Endothelial cell (in vitro differentiated cells): ENCODE results near the gene CST9. TPM values are rescaled to one million over a fixed set of nuclear protein-coding genes. Genes with fewer than 3 reads are reported as not detected.

Experiments used
- DNase-seq: peaks from one replicate; pipeline ENCODE4 v3.0.0; 2021; ENCODE audit warnings: low spot score
- H3K27ac Mint-ChIP-seq: one replicate; pipeline ENCODE4 v1.8.0; 2021; ENCODE audit warnings: mixed read lengths, inconsistent platforms; ENCODE audit not compliant: unreplicated experiment
- H3K27me3 Mint-ChIP-seq: one replicate; pipeline ENCODE4 v1.8.0; 2021; ENCODE audit warnings: mild to moderate bottlenecking, moderate library complexity, mixed read lengths, inconsistent platforms; ENCODE audit not compliant: unreplicated experiment
- H3K36me3 Mint-ChIP-seq: one replicate; pipeline ENCODE4 v1.8.0; 2021; ENCODE audit warnings: mild to moderate bottlenecking, low read depth, mixed read lengths, inconsistent platforms; ENCODE audit not compliant: unreplicated experiment
- H3K4me1 Mint-ChIP-seq: one replicate; pipeline ENCODE4 v1.8.0; 2021; ENCODE audit warnings: mild to moderate bottlenecking, mixed read lengths, inconsistent platforms; ENCODE audit not compliant: unreplicated experiment
- H3K4me3 Mint-ChIP-seq: one replicate; pipeline ENCODE4 v1.8.0; 2021; ENCODE audit warnings: mild to moderate bottlenecking, mixed read lengths, inconsistent platforms; ENCODE audit not compliant: unreplicated experiment
- H3K9me3 Mint-ChIP-seq: one replicate; pipeline ENCODE4 v1.8.0; 2021; ENCODE audit warnings: mixed read lengths, inconsistent platforms; ENCODE audit not compliant: unreplicated experiment
- CTCF ChIP-seq: fragments of 200-600 bp; sonication (generic); IDR thresholded peaks from one replicate; pipeline ENCODE4 v1.5.0; 2021; ENCODE audit warnings: antibody characterized with exemption; ENCODE audit not compliant: unreplicated experiment
- total RNA-seq: library from RNA; stranded (reverse); fragmentation: NEBNext Ultra II Directional; extraction: Animal tissue kit (Norgen Biotek cat#: 25700); gene quantifications from one replicate; pipeline ENCODE4 v1.2.1, GENCODE V29; 2021; ENCODE audit not compliant: unreplicated experiment

CST9 gene
- total RNA-seq, 1 donor from 2014 or later = not detected

- H3K27me3 Mint-ChIP-seq = no peaks in the 10 kb centered on the region
- no peak for TF ChIP-seq CTCF
- DNase-seq = no peak
- H3K27ac Mint-ChIP-seq = no peak overlapping the region
- H3K9me3 Mint-ChIP-seq = no peaks in the 10 kb centered on the region
- H3K36me3 Mint-ChIP-seq = peaks cover 6% of the 10 kb centered on the region
- peaks cover 5% of the 10 kb centered on the region for H3K4me1 Mint-ChIP-seq
- no peak overlapping the region for H3K4me3 Mint-ChIP-seq
Measured at GRCh38 chr20:23630392-23630849, 24.7 kb upstream of the CST9 start.

GRCh38 chr20:23629542-23630391 lies 24.1 kb upstream of the CST9 start:
- Mint-ChIP-seq H3K4me3 (no peak overlapping the region), H3K9me3 (no peaks in the 10 kb centered on the region), H3K27me3 (no peaks in the 10 kb centered on the region), H3K36me3 (peaks cover 3% of the 10 kb centered on the region), H3K27ac (no peak overlapping the region), H3K4me1 (peaks cover 1% of the 10 kb centered on the region)
- TF ChIP-seq CTCF = no peak
- DNase-seq = no peak

GRCh38 chr20:23629017-23629541 lies 23.4 kb upstream of the CST9 start:
- H3K9me3 Mint-ChIP-seq = no peaks in the 10 kb centered on the region
- no peak for DNase-seq
- no peaks in the 10 kb centered on the region for H3K4me1 Mint-ChIP-seq
- no peak overlapping the region for H3K27ac Mint-ChIP-seq
- no peaks in the 10 kb centered on the region for H3K36me3 Mint-ChIP-seq
- H3K27me3 Mint-ChIP-seq = no peaks in the 10 kb centered on the region
- TF ChIP-seq CTCF = no peak
- no peak overlapping the region for H3K4me3 Mint-ChIP-seq

- H3K4me3 Mint-ChIP-seq = no peak overlapping the region
- H3K27me3 Mint-ChIP-seq = no peaks in the 10 kb centered on the region
- no peak overlapping the region for H3K27ac Mint-ChIP-seq
- H3K9me3 Mint-ChIP-seq = no peaks in the 10 kb centered on the region
- H3K4me1 Mint-ChIP-seq = no peaks in the 10 kb centered on the region
- H3K36me3 Mint-ChIP-seq = no peaks in the 10 kb centered on the region
- TF ChIP-seq CTCF = no peak
- no peak for DNase-seq
Measured at GRCh38 chr20:23628402-23629016, 22.8 kb upstream of the CST9 start.

- Mint-ChIP-seq H3K27me3 (no peaks in the 10 kb centered on the region), H3K4me1 (no peaks in the 10 kb centered on the region), H3K4me3 (no peak overlapping the region), H3K9me3 (no peaks in the 10 kb centered on the region), H3K27ac (no peak overlapping the region), H3K36me3 (no peaks in the 10 kb centered on the region)
- no peak for TF ChIP-seq CTCF
- no peak for DNase-seq
Measured at GRCh38 chr20:23627501-23627900, 21.8 kb upstream of the CST9 start.
